H1 (cell line): Measurements from ENCODE around the gene MYRIP. TPM values are rescaled to one million over a fixed set of nuclear protein-coding genes. Genes with fewer than 3 reads are reported as not detected.

Experiments used
- CTCF ChIA-PET: fragments of 300-600 bp; sonication (Branson Sonifier 250); formaldehyde crosslinking; loops from one replicate; lab custom pipeline; 2021; ENCODE audit not compliant: partially characterized antibody; lab: Charles Lee
- POLR2A ChIA-PET: fragments of 300-600 bp; sonication (Branson Sonifier 250); formaldehyde crosslinking; loops from one replicate; lab custom pipeline; 2021; ENCODE audit warnings: inconsistent platforms; ENCODE audit not compliant: partially characterized antibody; lab: Charles Lee
- DNase-seq, 2 experiments: peaks; one replicate each; pipeline versions ENCODE4 v3.0.0 to v3.0.0-alpha.2; 2010 to 2022; ENCODE audit warnings: low spot score in 2 of 2, low read depth in 1 of 2, mixed read lengths in 1 of 2
- FAIRE-seq: peaks from 2 replicates; lab custom pipeline; 2011; peaks lifted over from hg19 to GRCh38; lab: Jason Lieb, UNC
- H2AFZ ChIP-seq: 2 replicates; pipeline ENCODE4 v1.8.1; 2012; ENCODE audit warnings: low read length, inconsistent platforms
- H2AK5ac ChIP-seq: 2 replicates; pipeline ENCODE4 v1.6.1; 2013; ENCODE audit warnings: low read depth, low read length
- H2BK120ac ChIP-seq: replicated peaks from 2 replicates; pipeline ENCODE3; 2013; ENCODE audit warnings: low read depth, low read length, inconsistent platforms
- H2BK12ac ChIP-seq: 2 replicates; pipeline ENCODE4 v1.6.1; 2013; ENCODE audit warnings: low read depth, low read length
- H2BK15ac ChIP-seq: 2 replicates; pipeline ENCODE4 v1.6.1; 2013; ENCODE audit warnings: low read length
- H2BK20ac ChIP-seq: 2 replicates; pipeline ENCODE4 v1.6.1; 2013; ENCODE audit warnings: low read length
- H2BK5ac ChIP-seq: 2 replicates; pipeline ENCODE4 v1.6.1; 2013; ENCODE audit warnings: low read depth, low read length
- H3K14ac ChIP-seq: 2 replicates; pipeline ENCODE4 v1.6.1; 2013; ENCODE audit warnings: inconsistent platforms; ENCODE audit not compliant: insufficient read length
- H3K18ac ChIP-seq: 2 replicates; pipeline ENCODE4 v1.6.1; 2013; ENCODE audit warnings: low read length; ENCODE audit errors: extremely low read depth
- H3K23ac ChIP-seq: 2 replicates; pipeline ENCODE4 v1.6.1; 2013; ENCODE audit warnings: inconsistent platforms; ENCODE audit not compliant: insufficient read length
- H3K23me2 ChIP-seq: 2 replicates; pipeline ENCODE4 v1.6.1; 2013; ENCODE audit warnings: low read depth, low read length
- H3K27ac ChIP-seq: 2 replicates; pipeline ENCODE4 v1.6.1; 2011; ENCODE audit warnings: low read depth, low read length, inconsistent platforms
- H3K27me3 ChIP-seq, 4 experiments: replicated peaks in 1 of 4; 1 replicate in 1 of 4; 2 replicates in 3 of 4; pipeline versions ENCODE4 v1.6.1 to v1.8.1; 2011 to 2013; ENCODE audit warnings: low read length in 3 of 4, mild to moderate bottlenecking in 3 of 4, inconsistent platforms in 2 of 4, mixed read lengths in 2 of 4, moderate library complexity in 1 of 4; ENCODE audit not compliant: control insufficient read depth in 3 of 4, insufficient read depth in 3 of 4; ENCODE audit errors: extremely low read depth in 1 of 4
- H3K36me3 ChIP-seq, 4 experiments: 2 replicates each; pipeline versions ENCODE4 v1.6.1 to v1.8.1; 2011 to 2013; ENCODE audit warnings: mild to moderate bottlenecking in 4 of 4, low read length in 3 of 4, moderate library complexity in 2 of 4, control low read depth in 1 of 4, inconsistent platforms in 1 of 4; ENCODE audit not compliant: insufficient read depth in 4 of 4, control insufficient read depth in 2 of 4
- H3K4ac ChIP-seq: replicated peaks from 2 replicates; pipeline ENCODE3; 2013; ENCODE audit warnings: low read length, low read depth, mixed read lengths, inconsistent platforms; ENCODE audit not compliant: insufficient read length
- H3K4me1 ChIP-seq, 4 experiments: replicated peaks in 1 of 4; 1 replicate in 1 of 4; 2 replicates in 3 of 4; pipeline versions ENCODE4 v1.6.1 to v1.8.1; 2011 to 2013; ENCODE audit warnings: low read length in 3 of 4, inconsistent platforms in 2 of 4, mixed read lengths in 1 of 4; ENCODE audit not compliant: insufficient read depth in 4 of 4, control insufficient read depth in 3 of 4
- H3K4me2 ChIP-seq, 2 experiments: 2 replicates each; pipeline versions ENCODE4 v1.6.1 to v1.8.1; 2011 to 2013; ENCODE audit warnings: low read depth in 2 of 2, low read length in 2 of 2, control low read depth in 1 of 2, inconsistent platforms in 1 of 2, mild to moderate bottlenecking in 1 of 2; ENCODE audit not compliant: insufficient read depth in 1 of 2
- H3K4me3 ChIP-seq, 4 experiments: fragments of 200-600, 300-600 bp in 1 of 4; sonication (generic), shearing (Covaris generic), sonication (Bioruptor Twin) in 1 of 4; 2 replicates each; pipeline versions ENCODE4 v1.5.1 to v1.8.1; 2011 to 2016; ENCODE audit warnings: low read length in 4 of 4, low read depth in 3 of 4, control low read depth in 2 of 4, inconsistent platforms in 2 of 4, mild to moderate bottlenecking in 2 of 4, mixed read lengths in 1 of 4, moderate library complexity in 1 of 4; ENCODE audit not compliant: insufficient read depth in 2 of 4; ENCODE audit errors: extremely low read depth in 1 of 4
- H3K56ac ChIP-seq: replicated peaks from 2 replicates; pipeline ENCODE3; 2013; ENCODE audit warnings: low read depth, mild to moderate bottlenecking, mixed read lengths, low read length, inconsistent platforms; ENCODE audit not compliant: insufficient read length
- H3K79me1 ChIP-seq: 2 replicates; pipeline ENCODE4 v1.6.1; 2013; ENCODE audit warnings: low read depth, low read length, control low read depth
- H3K79me2 ChIP-seq, 2 experiments: 2 replicates each; pipeline versions ENCODE4 v1.6.1 to v1.8.1; 2012 to 2013; ENCODE audit warnings: low read length in 2 of 2, mild to moderate bottlenecking in 2 of 2, inconsistent platforms in 1 of 2; ENCODE audit not compliant: insufficient read depth in 2 of 2, control insufficient read depth in 1 of 2
- H3K9ac ChIP-seq, 4 experiments: replicated peaks in 1 of 4; 1 replicate in 1 of 4; 2 replicates in 3 of 4; pipeline versions ENCODE4 v1.6.1 to v1.8.1; 2011 to 2013; ENCODE audit warnings: low read depth in 3 of 4, low read length in 3 of 4, control low read depth in 2 of 4, mild to moderate bottlenecking in 2 of 4, moderate library complexity in 2 of 4, inconsistent platforms in 1 of 4; ENCODE audit errors: extremely low read depth in 1 of 4
- H3K9me3 ChIP-seq, 2 experiments: 2 replicates each; pipeline versions ENCODE4 v1.6.1 to v1.8.1; 2012 to 2013; ENCODE audit warnings: mild to moderate bottlenecking in 2 of 2, moderate library complexity in 2 of 2, control low read depth in 1 of 2, inconsistent platforms in 1 of 2, low read depth in 1 of 2, low read length in 1 of 2, mixed read lengths in 1 of 2; ENCODE audit not compliant: insufficient read depth in 2 of 2
- H4K20me1 ChIP-seq, 2 experiments: replicated peaks in 1 of 2; 2 replicates each; pipeline versions ENCODE3 to v1.8.1; 2011 to 2013; ENCODE audit warnings: inconsistent platforms in 2 of 2, low read length in 2 of 2, mild to moderate bottlenecking in 1 of 2; ENCODE audit not compliant: insufficient read depth in 2 of 2, control insufficient read depth in 1 of 2
- H4K5ac ChIP-seq: 2 replicates; pipeline ENCODE4 v1.6.1; 2013; ENCODE audit warnings: low read length, low read depth, mixed read lengths, inconsistent platforms; ENCODE audit not compliant: insufficient read length
- H4K8ac ChIP-seq: 2 replicates; pipeline ENCODE4 v1.8.0; 2013; ENCODE audit warnings: mild to moderate bottlenecking, moderate library complexity, low read length, inconsistent platforms; ENCODE audit not compliant: insufficient read depth; ENCODE audit errors: extremely low read depth
- H4K91ac ChIP-seq: replicated peaks from 2 replicates; pipeline ENCODE3; 2013; ENCODE audit warnings: low read length, mixed read lengths, inconsistent platforms; ENCODE audit not compliant: insufficient read length
- BCL11A ChIP-seq, 2 experiments: IDR thresholded peaks; one replicate each; pipeline ENCODE4 v1.6.1; 2011; ENCODE audit warnings: low read depth in 2 of 2, low read length in 2 of 2, mild to moderate bottlenecking in 2 of 2
- EGR1 ChIP-seq: IDR thresholded peaks from 2 replicates; pipeline ENCODE4 v1.6.1; 2011; ENCODE audit warnings: low read depth, low read length, borderline replicate concordance
- HDAC2 ChIP-seq, 2 experiments: fragments of 300-600 bp in 1 of 2; sonication (generic) in 1 of 2; IDR thresholded peaks; 2 replicates each; pipeline ENCODE4 v1.6.1; 2011 to 2012; ENCODE audit warnings: low read depth in 2 of 2, low read length in 2 of 2, mild to moderate bottlenecking in 2 of 2, moderate library complexity in 2 of 2, borderline replicate concordance in 1 of 2, inconsistent platforms in 1 of 2
- MAX ChIP-seq: IDR thresholded peaks from 2 replicates; pipeline ENCODE4 v1.6.1; 2012; ENCODE audit warnings: inconsistent platforms
- POLR2A ChIP-seq, 2 experiments: IDR thresholded peaks; 1 replicate in 1 of 2; 2 replicates in 1 of 2; pipeline ENCODE4 v1.6.1; 2011; ENCODE audit warnings: low read depth in 2 of 2, low read length in 2 of 2, mild to moderate bottlenecking in 2 of 2; ENCODE audit errors: control extremely low read depth in 1 of 2
- WGBS, 2 experiments: shearing (Covaris generic) in 1 of 2; methylation state at CpG; one replicate each; pipeline versions ENCODE4 v1.1.6 to v1.1.7; 2013 to 2015; ENCODE audit warnings: low lambda C conversion rate in 2 of 2, mixed read lengths in 2 of 2, inconsistent platforms in 1 of 2, low coverage in 1 of 2, missing lambda C conversion rate in 1 of 2; ENCODE audit not compliant: insufficient replicate concordance in 2 of 2, insufficient coverage in 1 of 2, insufficient read length in 1 of 2; ENCODE audit errors: extremely low coverage in 1 of 2, missing lambda C conversion rate in 1 of 2; 5-methylcytosine and 5-hydroxymethylcytosine counted together
- polyA plus RNA-seq, 7 experiments: library from polyadenylated mRNA; depleted of rRNA in 3 of 7; stranded (reverse) in 5 of 7; unstranded in 2 of 7; fragments of >200 nt in 5 of 7; fragments of 200-250 nt in 2 of 7; gene quantifications; 1 replicate in 5 of 7; 2 replicates in 1 of 7; 4 replicates in 1 of 7; pipeline versions ENCODE4 v1.2.1 to v1.2.3, GENCODE V29; 2011 to 2013; ENCODE audit warnings: missing spikeins in 2 of 7, mixed read lengths in 2 of 7
- total RNA-seq: library from RNA; stranded (reverse); fragmentation: NEBNext Ultra II Directional; extraction: Animal tissue kit (Norgen Biotek cat#: 25700); gene quantifications from 2 replicates; pipeline ENCODE4 v1.2.1, GENCODE V29; 2021

MYRIP gene
- total and polyA plus RNA-seq, 2 of the 8 experiments (the other 6 are each of a cell fraction or from before 2014, with no cell fraction given) = 0.54 to 4.3 TPM

GRCh38 chr3:39766433-39766832 lies 43.0 kb upstream of the MYRIP start:
- Histone ChIP-seq H2AK5ac (no peak overlapping the region), H3K18ac (no peak overlapping the region), H3K4ac (no peak overlapping the region), H4K20me1 (no peaks in the 10 kb centered on the region), H3K56ac (no peak overlapping the region), H2BK12ac (no peak overlapping the region), H3K36me3 (no peaks in the 10 kb centered on the region), H3K9ac (no peak overlapping the region), H3K79me2 (no peaks in the 10 kb centered on the region), H4K5ac (no peak overlapping the region), H2BK20ac (no peak overlapping the region), H4K91ac (no peak overlapping the region), H3K9me3 (peaks cover 0 to 6% of the 10 kb centered on the region in 2 experiments; a peak in 2 of 4 replicates), H3K4me1 (no peaks in the 10 kb centered on the region), H2AFZ (no peak overlapping the region), H4K8ac (no peak overlapping the region), H3K4me2 (no peak overlapping the region), H3K27me3 (no peaks in the 10 kb centered on the region), H3K23me2 (no peaks in the 10 kb centered on the region), H2BK5ac (no peak overlapping the region), H3K4me3 (no peak overlapping the region), H2BK120ac (no peak overlapping the region), H3K79me1 (no peaks in the 10 kb centered on the region), H3K27ac (no peak overlapping the region), H3K23ac (no peak overlapping the region), H2BK15ac (no peak overlapping the region), H3K14ac (no peak overlapping the region)
- DNase-seq (no peak), FAIRE-seq (no peak)
- ChIA-PET POLR2A (no interaction called here), CTCF (interaction anchor here (0.7 kb wide), 1 partner anchor 39 kb away, joined by 4 read pairs; no protein-coding TSS in a partner anchor)
- WGBS, 2 experiments = 92% methylated on average over 1 of the region's 1 CpG; no CpG with 5 or more reads in 1 of the 2 experiments
- TF ChIP-seq POLR2A (IDR thresholded peaks at IDR 0.05; ENCODE audit: control extremely low read depth in 1 of 2, low read depth in 2 of 2, low read length in 2 of 2) = no peak
- no peak for TF ChIP-seq MAX
- TF ChIP-seq BCL11A (IDR thresholded peaks at IDR 0.05; ENCODE audit: low read depth in 2 of 2, low read length in 2 of 2) = no peak
- TF ChIP-seq HDAC2 (IDR thresholded peaks at IDR 0.05; ENCODE audit: borderline replicate concordance in 1 of 2, low read depth in 2 of 2, low read length in 2 of 2) = no peak
- TF ChIP-seq EGR1 = no peak
